ENCODE results near the gene NEK11.
"Not testable (repeated sequence)": the region's sequence is repeated elsewhere in the genome, so short reads cannot be mapped to it uniquely, and the experiment has no call there.

Gene NEK11

GRCh38 chr3:131026321-131027151, at the start of gene NEK11, which contains the start of gene ASTE1:
NEK11 (plus strand) TSS chr3:131026877; CDS start chr3:131029709, 2,832 bp downstream.
ASTE1 (minus strand) TSS chr3:131026825; CDS start chr3:131025306, 1,519 bp downstream.
- peak; percentile 88 for DNase-seq

- DNase-seq: no peak
Observed at GRCh38 chr3:130979117-130979516, 47.6 kb upstream of the NEK11 start.

- no peak for DNase-seq
Observed at GRCh38 chr3:130981469-130981868, 45.2 kb upstream of the NEK11 start.

GRCh38 chr3:130990282-130990681, 36.4 kb upstream of the NEK11 start:
- no peak for DNase-seq

GRCh38 chr3:130991126-130991525, 35.6 kb upstream of the NEK11 start:
- no peak for DNase-seq

- DNase-seq: no peak
Observed at GRCh38 chr3:130992344-130992743, 34.3 kb upstream of the NEK11 start.

GRCh38 chr3:130997289-130997688, 29.4 kb upstream of the NEK11 start:
- no peak for DNase-seq

- DNase-seq: no peak
Observed at GRCh38 chr3:131001071-131001470, 25.6 kb upstream of the NEK11 start.

GRCh38 chr3:131004603-131005002, 22.1 kb upstream of the NEK11 start:
- no peak for DNase-seq

GRCh38 chr3:131007256-131007655, 19.4 kb upstream of the NEK11 start:
- no peak for DNase-seq

- no peak for DNase-seq
Observed at GRCh38 chr3:131007782-131008181, 18.9 kb upstream of the NEK11 start.

- no peak for DNase-seq
Observed at GRCh38 chr3:131008326-131008725, 18.4 kb upstream of the NEK11 start.

- no peak for DNase-seq
Observed at GRCh38 chr3:131009698-131010097, 17.0 kb upstream of the NEK11 start.

GRCh38 chr3:131018970-131019369, 7.7 kb upstream of the NEK11 start:
- DNase-seq: no peak

- DNase-seq: no peak
Observed at GRCh38 chr3:131020122-131020693, 6.5 kb upstream of the NEK11 start.

- no peak for DNase-seq
Observed at GRCh38 chr3:131025539-131025938, 1.1 kb upstream of the NEK11 start.

GRCh38 chr3:131028844-131029243, 2.2 kb downstream of the NEK11 start:
- DNase-seq: no peak

GRCh38 chr3:131031660-131032059, 5.0 kb downstream of the NEK11 start:
- DNase-seq: no peak

GRCh38 chr3:131033480-131034080, 6.9 kb downstream of the NEK11 start:
- DNase-seq: peak; percentile 30

- no peak for DNase-seq
Observed at GRCh38 chr3:131036200-131036816, 9.6 kb downstream of the NEK11 start.

- no peak for DNase-seq
Observed at GRCh38 chr3:131036986-131037385, 10.3 kb downstream of the NEK11 start.

GRCh38 chr3:131038326-131038725, 11.6 kb downstream of the NEK11 start:
- DNase-seq: no peak

GRCh38 chr3:131042271-131042985, 15.8 kb downstream of the NEK11 start:
- not testable (repeated sequence) for DNase-seq
